HUES6 (cell line): ENCODE results near the gene PRR19.

ENCODE experiments used
- H3K27ac ChIP-seq: 2 replicates; pipeline ENCODE4 v1.7.0; 2013; ENCODE audit warnings: low read depth, mild to moderate bottlenecking, low read length, inconsistent platforms
- H3K27me3 ChIP-seq: 2 replicates; pipeline ENCODE4 v1.6.1; 2013; ENCODE audit warnings: low read length; ENCODE audit not compliant: control insufficient read depth, insufficient read depth
- H3K36me3 ChIP-seq: 2 replicates; pipeline ENCODE4 v1.6.1; 2013; ENCODE audit warnings: low read length; ENCODE audit not compliant: control insufficient read depth, insufficient read depth
- H3K4me1 ChIP-seq: 2 replicates; pipeline ENCODE4 v1.6.1; 2013; ENCODE audit warnings: low read length; ENCODE audit not compliant: control insufficient read depth, insufficient read depth
- H3K4me3 ChIP-seq: 2 replicates; pipeline ENCODE4 v1.5.1; 2013; ENCODE audit warnings: low read depth, low read length
- H3K9ac ChIP-seq: one replicate; pipeline ENCODE4 v1.6.1; 2013; ENCODE audit warnings: mild to moderate bottlenecking, low read length
- H3K9me3 ChIP-seq: 2 replicates; pipeline ENCODE4 v1.6.1; 2013; ENCODE audit warnings: low read depth, low read length; ENCODE audit not compliant: control insufficient read depth, insufficient read depth

The PRR19 gene

GRCh38 chr19:42309686-42310085 is 7.8 kb downstream of the PRR19 start:
- Histone ChIP-seq H3K4me3 (no peak overlapping the region), H3K27me3 (peaks cover 25% of the 10 kb centered on the region), H3K4me1 (no peaks in the 10 kb centered on the region), H3K27ac (no peak overlapping the region), H3K9ac (no peak overlapping the region), H3K9me3 (no peaks in the 10 kb centered on the region), H3K36me3 (no peaks in the 10 kb centered on the region)

- H3K27me3 ChIP-seq = peaks cover 33% of the 10 kb centered on the region
- no peak overlapping the region for H3K4me3 ChIP-seq
- no peaks in the 10 kb centered on the region for H3K36me3 ChIP-seq
- no peak overlapping the region for H3K27ac ChIP-seq
- H3K9me3 ChIP-seq = no peaks in the 10 kb centered on the region
- H3K9ac ChIP-seq = no peak overlapping the region
- H3K4me1 ChIP-seq = no peaks in the 10 kb centered on the region
These were observed 9.7 kb downstream of the PRR19 start for GRCh38 chr19:42311657-42312056.

- Histone ChIP-seq H3K4me3 (no peak overlapping the region), H3K9ac (no peak overlapping the region), H3K36me3 (no peaks in the 10 kb centered on the region), H3K27ac (no peak overlapping the region), H3K4me1 (no peaks in the 10 kb centered on the region), H3K27me3 (peaks cover 40% of the 10 kb centered on the region), H3K9me3 (no peaks in the 10 kb centered on the region)
These were observed 10.4 kb downstream of the PRR19 start for GRCh38 chr19:42312370-42312769.

- Histone ChIP-seq H3K27me3 (peaks cover 46% of the 10 kb centered on the region), H3K4me3 (peak within 1 kb of the TSS; percentile 84), H3K9me3 (no peaks in the 10 kb centered on the region), H3K36me3 (no peaks in the 10 kb centered on the region), H3K4me1 (no peaks in the 10 kb centered on the region), H3K27ac (no peak within 1 kb of the TSS), H3K9ac (no peak within 1 kb of the TSS)
These were observed 11.3 kb downstream of the PRR19 start, which contains the start of gene TMEM145 for GRCh38 chr19:42313096-42313839. Gene TMEM145, plus strand, starts transcription at chr19:42313309. Its CDS starts 68 bp downstream, at chr19:42313377.

- no peaks in the 10 kb centered on the region for H3K4me1 ChIP-seq
- H3K27ac ChIP-seq = no peak overlapping the region
- peak overlapping the region; percentile 84 for H3K4me3 ChIP-seq
- H3K36me3 ChIP-seq = no peaks in the 10 kb centered on the region
- no peak overlapping the region for H3K9ac ChIP-seq
- peaks cover 46% of the 10 kb centered on the region for H3K27me3 ChIP-seq
- H3K9me3 ChIP-seq = no peaks in the 10 kb centered on the region
These were observed 12.2 kb downstream of the PRR19 start for GRCh38 chr19:42313840-42314755.

GRCh38 chr19:42315024-42315423 is 13.1 kb downstream of the PRR19 start:
- H3K4me1 ChIP-seq = no peaks in the 10 kb centered on the region
- no peak overlapping the region for H3K9ac ChIP-seq
- peaks cover 49% of the 10 kb centered on the region for H3K27me3 ChIP-seq
- H3K9me3 ChIP-seq = no peaks in the 10 kb centered on the region
- H3K4me3 ChIP-seq = no peak overlapping the region
- H3K27ac ChIP-seq = no peak overlapping the region
- no peaks in the 10 kb centered on the region for H3K36me3 ChIP-seq

GRCh38 chr19:42316223-42317211 is 14.6 kb downstream of the PRR19 start:
- Histone ChIP-seq H3K4me1 (no peaks in the 10 kb centered on the region), H3K9me3 (no peaks in the 10 kb centered on the region), H3K27ac (no peak overlapping the region), H3K27me3 (peaks cover 62% of the 10 kb centered on the region), H3K36me3 (no peaks in the 10 kb centered on the region), H3K9ac (no peak overlapping the region), H3K4me3 (no peak overlapping the region)

- Histone ChIP-seq H3K9me3 (no peaks in the 10 kb centered on the region), H3K36me3 (no peaks in the 10 kb centered on the region), H3K27ac (no peak overlapping the region), H3K4me1 (no peaks in the 10 kb centered on the region), H3K9ac (no peak overlapping the region), H3K27me3 (peaks cover 67% of the 10 kb centered on the region), H3K4me3 (no peak overlapping the region)
These were observed 15.6 kb downstream of the PRR19 start for GRCh38 chr19:42317535-42317934.

- no peaks in the 10 kb centered on the region for H3K36me3 ChIP-seq
- no peak overlapping the region for H3K9ac ChIP-seq
- no peak overlapping the region for H3K4me3 ChIP-seq
- no peak overlapping the region for H3K27ac ChIP-seq
- H3K27me3 ChIP-seq = peaks cover 55% of the 10 kb centered on the region
- H3K4me1 ChIP-seq = peaks cover 4% of the 10 kb centered on the region; the same call in 1 of the 2 replicates
- H3K9me3 ChIP-seq = no peaks in the 10 kb centered on the region
These were observed 20.4 kb downstream of the PRR19 start for GRCh38 chr19:42322305-42322704.

- Histone ChIP-seq H3K4me1 (peaks cover 4% of the 10 kb centered on the region; the same call in 1 of the 2 replicates), H3K27me3 (peaks cover 49% of the 10 kb centered on the region), H3K9me3 (no peaks in the 10 kb centered on the region), H3K9ac (no peak overlapping the region), H3K4me3 (peak overlapping the region; percentile 72), H3K36me3 (no peaks in the 10 kb centered on the region), H3K27ac (no peak overlapping the region)
These were observed 21.5 kb downstream of the PRR19 start for GRCh38 chr19:42323473-42323851.
